WTC11 (cell line): ENCODE measurements around the gene HECW1.

Experiments used
- CTCF ChIP-seq: fragments of 200-600 bp; IDR thresholded peaks from 2 replicates; pipeline ENCODE4 v1.8.0; 2022; ENCODE audit warnings: antibody characterized with exemption
- NR3C1 ChIP-seq: sonication (generic); formaldehyde crosslinking; conservative IDR thresholded peaks from 2 replicates; pipeline ENCODE4 v1.8.1; 2023; ENCODE audit warnings: low read depth, mild to moderate bottlenecking, missing genetic modification reagents
- PREB ChIP-seq: sonication (generic); formaldehyde crosslinking; IDR thresholded peaks from 2 replicates; pipeline ENCODE4 v1.8.1; 2022; ENCODE audit warnings: mild to moderate bottlenecking, missing genetic modification reagents, moderate library complexity, borderline replicate concordance
- TEAD4 ChIP-seq: sonication (generic); formaldehyde crosslinking; IDR thresholded peaks from 2 replicates; pipeline ENCODE4 v1.8.0; 2022; ENCODE audit warnings: mild to moderate bottlenecking, missing genetic modification reagents

- TF ChIP-seq TEAD4 (CRISPR knock-in tag) (no peak), NR3C1 (CRISPR knock-in tag) (no peak), PREB (CRISPR knock-in tag) (no peak), CTCF (no peak)
These were observed 219.8 kb downstream of the HECW1 start for GRCh38 chr7:43332193-43332796.
